HG03196 (cell line): Measurements from ENCODE around the gene RIN3.
"Not testable (repeated sequence)": the region's sequence is repeated elsewhere in the genome, so short reads cannot be mapped to it uniquely, and the experiment has no call there.

ENCODE experiments used
- ATAC-seq: cut with Tn5 transposase; IDR thresholded peaks from one replicate; pipeline ENCODE4 v1.9.1; 2021; ENCODE audit not compliant: unreplicated experiment

The RIN3 gene

DNA sequence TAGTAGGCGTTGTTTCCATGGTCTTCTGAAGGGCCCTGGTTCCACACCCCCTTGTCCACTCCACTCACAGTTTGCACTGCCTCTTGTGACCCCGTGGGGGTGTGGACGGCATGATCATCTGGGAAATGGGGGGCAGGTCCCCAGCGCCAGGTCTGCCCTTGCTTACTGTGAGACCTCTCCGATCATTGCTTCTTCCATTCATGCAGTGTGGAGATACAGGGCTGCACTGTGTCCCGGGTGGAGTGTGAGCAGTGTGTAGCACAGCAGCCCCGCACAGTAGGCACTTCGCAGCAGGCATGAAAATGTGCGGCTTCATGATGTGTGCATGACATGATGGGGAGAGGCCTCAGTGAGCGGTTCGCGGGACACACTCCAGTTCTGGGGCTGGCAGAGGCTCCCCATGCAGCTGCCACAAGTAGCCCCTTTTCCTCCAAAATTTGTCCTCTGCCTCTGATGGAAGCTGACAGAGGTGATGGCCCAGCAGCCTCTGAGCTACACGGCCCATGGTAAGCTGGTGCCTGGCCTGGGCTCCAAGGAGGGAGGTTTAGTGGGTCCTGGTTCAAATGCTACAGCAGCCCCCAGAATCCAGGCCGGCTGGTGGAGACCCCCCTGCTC, 15.0 kb downstream of the RIN3 start:
- ATAC-seq: no peak

DNA sequence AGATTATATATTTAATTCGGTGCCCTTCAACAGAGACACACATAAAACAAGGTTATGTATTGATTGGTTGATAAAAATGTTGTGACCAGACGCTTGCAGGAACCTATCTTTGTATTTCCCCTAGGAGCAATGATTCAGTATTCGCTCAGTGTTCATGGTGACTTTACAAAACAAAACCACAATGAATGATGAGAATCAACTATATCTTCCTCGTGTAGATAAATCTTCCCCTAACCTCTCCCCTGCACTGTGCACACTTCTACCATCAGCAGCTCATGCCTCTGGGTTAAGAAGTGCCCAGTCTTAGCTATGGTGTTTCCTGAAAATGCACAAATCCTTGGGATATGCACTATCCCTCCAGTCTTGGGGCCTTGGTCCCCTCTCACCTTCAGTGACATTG, 16.3 kb downstream of the RIN3 start:
- ATAC-seq: no peak

DNA sequence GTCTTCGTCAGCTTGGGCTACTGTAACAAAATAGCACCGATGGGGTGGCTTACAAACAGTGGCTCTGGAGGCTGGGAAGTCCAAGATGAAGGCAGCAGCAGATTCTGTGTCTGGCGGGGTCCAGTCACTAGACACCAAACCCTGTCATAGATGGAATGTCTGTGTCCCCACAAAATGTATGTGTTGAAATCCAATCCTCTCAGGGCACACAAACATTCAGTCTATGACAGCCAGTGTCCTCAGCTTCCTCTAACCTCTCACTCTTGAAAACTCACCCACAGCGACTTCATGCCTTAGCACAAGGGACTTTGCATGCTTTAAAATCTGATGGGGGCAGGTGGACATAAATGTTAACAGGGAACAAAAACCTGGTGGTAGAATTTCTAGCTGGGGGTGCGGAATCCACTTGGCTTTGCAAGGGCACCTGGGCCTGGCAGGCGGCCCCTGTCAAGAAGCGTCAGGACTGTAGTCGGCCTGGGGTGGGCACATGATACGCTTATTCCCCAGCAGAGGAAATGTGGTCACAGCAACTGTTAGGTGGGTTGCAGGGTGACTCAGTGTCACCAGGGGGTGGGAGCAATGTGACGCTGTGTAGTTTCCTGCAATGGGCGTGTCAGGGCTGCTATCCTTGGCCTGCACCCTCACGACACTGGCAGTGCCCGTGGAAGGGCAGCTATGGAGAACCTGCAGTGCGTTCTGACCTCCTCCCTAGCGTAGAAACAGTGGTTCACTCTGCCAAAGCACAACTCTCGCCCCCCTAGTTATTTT, 17.7 kb downstream of the RIN3 start:
- ATAC-seq: no peak

DNA sequence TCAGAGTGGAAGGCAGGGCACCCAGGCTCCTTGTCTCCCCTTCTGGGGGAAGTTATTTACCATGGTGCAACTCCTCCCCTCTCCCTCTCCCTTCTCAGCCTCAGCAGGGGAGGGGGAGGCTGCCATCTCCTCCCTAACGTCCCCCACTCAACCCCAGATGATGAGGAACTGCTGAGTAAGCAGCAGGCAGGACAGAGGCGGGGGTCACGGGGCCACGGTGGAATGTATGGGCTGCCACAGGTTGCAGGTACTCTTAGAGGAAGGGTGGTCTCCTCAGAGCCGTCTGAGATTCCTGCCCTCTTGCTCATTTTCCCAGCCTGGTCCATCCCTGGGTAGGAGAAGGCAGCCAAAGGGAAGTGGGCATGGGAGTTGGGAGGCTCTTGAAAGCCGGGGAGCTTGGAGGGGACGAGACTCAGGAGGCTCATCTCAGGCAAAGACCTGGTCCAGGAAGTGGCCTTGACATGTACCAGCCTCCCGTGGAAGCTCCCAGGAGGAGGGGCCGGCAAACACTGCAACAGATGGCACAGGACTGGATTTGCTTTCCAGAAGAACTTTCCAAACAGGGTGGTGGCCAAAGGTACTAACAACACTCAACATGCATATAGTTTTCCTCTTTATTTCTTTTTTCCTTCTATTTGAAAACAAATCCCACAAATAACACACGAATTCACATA, 19.0 kb downstream of the RIN3 start:
- ATAC-seq: no peak

DNA sequence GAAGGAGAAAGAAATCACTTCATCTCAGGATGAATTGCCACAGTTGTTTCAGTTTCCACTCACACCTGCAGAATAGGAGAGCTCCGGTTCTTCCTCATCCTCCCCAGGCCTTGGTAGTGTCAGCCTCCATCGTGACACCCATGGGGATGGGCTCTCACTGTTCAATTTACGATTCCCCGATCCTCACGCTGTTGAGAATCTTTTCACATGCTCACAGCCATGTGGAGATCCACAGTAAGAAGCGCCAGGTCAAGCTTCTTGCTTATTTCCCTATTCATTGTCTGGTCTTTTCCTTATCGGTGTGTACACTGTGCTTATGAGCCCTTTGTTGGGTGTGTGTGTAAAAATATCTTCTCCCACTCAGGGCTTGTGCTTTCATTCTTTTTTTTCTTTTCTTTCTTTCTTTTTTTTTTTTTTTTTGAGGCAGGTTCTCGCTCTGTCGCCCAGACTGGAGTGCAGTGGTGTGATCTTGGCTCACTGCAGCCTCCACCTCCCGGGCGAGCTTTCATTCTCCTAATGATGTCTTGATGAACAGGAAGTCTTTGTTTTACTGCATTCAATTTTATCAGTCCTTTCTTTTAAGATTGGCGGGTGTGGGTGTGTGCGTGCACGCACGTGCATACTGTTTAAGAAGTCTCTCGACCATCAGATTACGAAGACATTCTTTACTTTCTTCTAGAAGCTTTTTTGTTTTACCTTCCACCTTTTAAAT, 21.5 kb downstream of the RIN3 start:
- no peak for ATAC-seq

DNA sequence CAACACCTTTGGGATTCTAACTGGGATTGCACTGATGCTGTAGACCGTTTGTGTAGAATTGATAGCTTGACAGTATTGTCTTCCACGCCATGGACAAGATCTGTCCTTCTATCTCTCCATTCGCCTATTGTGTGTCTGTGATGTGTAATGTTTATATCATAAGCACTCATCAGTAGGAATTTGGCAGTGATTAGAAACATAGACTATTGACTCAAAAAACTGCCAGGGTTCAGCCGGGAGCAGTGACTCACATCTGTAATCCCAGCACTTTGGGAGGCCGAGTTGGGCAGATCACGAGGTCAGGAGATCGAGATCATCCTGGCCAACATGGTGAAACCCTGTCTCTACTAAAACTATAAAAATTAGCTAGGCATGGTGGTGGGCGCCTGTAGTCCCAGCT, 22.6 kb downstream of the RIN3 start:
- not testable (repeated sequence) for ATAC-seq

DNA sequence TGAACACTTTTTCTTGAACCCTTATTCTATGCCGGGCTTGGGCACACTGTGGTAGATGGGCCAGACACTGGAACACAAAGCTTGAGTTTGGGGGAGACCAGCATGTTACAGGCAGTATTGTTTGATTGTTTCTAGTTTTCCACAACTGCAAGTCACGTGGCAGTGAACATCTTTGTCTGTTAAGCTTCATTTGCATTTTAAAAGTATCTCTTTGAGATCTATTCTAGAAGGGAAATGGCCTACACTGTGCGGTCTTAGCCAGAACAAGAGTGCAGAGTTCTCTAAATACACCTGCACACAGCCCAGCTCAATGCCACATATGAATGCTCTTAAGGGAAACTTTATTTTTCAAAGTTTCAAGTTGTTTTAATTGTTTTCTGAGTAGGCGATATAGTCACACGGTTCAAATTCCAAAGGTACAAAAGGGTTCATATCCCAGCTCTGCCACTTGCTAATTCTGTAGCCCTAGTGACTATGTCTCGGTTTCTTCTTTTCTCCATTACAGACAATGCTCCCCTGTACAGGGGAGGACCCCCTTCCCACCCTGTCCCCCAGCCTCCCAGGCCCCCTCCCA, 24.9 kb downstream of the RIN3 start:
- no peak for ATAC-seq

DNA sequence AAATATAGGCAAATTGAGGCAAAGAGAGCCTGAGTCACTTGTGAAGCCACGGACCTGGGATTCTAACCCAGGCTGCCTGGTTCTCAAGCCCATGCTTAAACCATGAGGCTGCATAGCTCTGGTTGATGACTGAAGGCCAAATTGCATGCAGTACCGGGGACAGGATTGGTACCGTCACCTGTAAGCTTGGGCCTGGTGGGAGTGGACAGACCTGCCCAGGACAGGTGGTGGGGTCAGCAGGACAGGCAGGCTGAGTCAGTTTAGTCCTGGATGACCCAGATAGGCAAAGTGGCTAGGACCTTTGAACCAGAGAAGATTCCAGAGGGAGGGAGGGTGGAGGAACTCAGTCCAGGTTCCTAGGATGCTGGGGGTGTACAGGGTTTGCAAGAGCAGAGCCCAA, 25.8 kb downstream of the RIN3 start:
- ATAC-seq: no peak

DNA sequence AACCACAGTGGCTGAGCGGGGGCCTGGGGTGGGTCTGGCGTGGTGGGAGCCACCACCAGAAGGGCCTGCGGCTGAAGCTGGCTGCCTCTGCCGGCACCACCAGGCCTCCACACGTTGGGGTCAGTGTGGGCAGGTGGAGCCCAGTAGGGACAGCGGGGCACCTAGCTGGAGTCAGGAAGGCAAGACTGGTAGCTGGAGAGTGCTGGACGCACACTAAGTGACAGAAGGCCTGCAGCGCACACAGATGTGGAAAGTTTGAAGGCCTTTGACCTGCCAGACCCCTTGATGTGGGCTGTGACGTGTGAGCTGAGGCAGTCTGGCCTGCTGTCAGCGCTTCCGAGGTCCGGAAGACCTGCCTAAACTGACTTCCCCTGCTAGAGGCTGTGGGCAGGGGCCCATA, 26.3 kb downstream of the RIN3 start:
- ATAC-seq: no peak

DNA sequence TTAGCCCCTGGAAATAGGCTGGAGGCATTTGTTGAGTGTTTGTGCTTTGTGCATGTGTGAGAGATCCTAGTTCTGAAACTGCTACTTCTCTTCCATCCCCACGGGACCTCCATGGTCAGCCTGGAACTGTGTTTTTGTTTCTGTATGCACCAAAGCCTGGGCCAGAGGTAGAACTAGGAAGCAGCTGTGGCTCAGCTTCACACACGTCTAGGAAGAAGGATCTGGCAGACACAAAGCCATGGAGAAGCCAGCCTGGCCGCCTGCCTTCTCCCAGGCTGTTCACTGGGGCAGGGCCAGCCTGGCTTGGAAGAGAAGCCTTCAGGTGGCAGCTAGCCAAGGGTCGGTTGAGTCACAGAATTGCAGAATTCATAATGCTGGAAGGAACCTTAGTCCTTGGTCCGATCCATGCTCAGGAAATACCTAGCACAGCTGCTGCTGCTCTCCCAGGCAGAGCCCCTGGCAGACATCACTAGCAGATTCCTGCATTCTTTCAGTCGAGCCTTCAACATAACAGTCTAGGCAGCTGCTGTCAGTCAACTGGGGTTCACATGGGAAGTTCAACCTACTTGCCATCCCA, 27.0 kb downstream of the RIN3 start:
- no peak for ATAC-seq

DNA sequence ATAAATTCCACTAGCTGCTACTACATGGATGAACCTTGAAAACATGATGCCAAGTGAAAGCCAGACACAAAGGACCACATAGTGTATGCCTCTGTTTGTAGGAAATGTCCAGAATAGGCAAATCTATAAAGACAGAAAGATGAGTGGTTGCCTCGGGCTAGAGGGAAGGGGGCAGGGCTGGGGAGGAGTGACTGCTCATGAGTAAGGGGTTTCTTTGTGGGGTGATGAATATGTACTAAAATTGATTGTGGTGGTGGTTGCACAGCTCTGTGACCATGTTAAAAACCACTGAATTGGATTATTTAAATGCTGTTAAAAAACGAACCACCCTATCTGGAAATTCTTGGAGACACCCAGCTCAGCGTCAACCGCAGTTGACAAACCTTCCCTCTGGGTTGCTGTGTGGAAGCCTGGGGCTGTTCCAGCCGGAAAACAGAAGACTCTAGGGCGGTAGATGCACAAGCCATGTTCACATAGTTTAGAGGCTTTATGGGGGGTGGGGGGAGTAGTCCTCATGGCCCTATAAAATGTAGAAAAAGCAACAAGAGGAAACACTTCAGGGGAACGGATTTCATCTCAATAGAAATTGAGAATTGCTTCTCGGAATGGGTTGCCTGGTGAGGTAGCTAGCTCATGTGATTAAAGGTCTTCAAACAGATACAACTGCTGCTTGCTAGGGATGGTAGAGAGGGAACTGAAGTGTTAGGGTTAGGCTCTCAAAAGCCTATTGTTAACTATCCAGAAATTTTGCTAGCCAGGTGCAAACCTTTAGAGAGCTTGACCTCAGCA, 29.4 kb downstream of the RIN3 start:
- ATAC-seq: no peak

DNA sequence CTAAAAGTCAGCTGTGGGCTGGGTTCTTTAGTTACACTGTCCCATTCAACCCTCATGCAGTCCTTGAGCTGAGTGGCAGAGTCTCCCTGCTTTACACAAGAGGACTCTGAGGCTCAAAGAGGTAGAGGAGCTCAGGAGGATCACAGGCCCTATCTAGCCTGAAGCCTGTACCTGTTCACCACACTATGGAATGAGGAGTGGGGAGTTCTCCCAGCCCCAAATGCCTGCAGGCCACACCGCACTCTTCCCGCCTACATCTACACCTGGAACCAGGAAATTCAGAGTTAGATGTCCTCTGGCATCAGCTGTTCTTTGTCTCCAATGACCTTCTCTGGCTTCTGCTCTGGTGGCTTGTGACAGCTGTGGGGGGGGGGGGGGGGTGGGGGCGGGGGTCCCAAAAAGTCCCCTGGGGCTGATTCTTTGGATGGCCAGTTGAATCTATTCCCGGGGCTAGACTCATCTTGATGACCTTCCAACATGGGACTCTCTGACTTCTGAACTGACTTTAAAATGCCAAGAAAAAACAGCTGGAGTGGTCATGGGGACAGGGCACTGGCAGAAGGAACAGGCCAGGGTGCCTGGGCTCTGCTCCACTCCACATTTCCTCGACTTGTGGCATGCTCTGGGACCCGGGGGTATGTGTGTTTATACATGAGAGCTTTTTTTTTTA, 30.6 kb downstream of the RIN3 start:
- no peak for ATAC-seq

DNA sequence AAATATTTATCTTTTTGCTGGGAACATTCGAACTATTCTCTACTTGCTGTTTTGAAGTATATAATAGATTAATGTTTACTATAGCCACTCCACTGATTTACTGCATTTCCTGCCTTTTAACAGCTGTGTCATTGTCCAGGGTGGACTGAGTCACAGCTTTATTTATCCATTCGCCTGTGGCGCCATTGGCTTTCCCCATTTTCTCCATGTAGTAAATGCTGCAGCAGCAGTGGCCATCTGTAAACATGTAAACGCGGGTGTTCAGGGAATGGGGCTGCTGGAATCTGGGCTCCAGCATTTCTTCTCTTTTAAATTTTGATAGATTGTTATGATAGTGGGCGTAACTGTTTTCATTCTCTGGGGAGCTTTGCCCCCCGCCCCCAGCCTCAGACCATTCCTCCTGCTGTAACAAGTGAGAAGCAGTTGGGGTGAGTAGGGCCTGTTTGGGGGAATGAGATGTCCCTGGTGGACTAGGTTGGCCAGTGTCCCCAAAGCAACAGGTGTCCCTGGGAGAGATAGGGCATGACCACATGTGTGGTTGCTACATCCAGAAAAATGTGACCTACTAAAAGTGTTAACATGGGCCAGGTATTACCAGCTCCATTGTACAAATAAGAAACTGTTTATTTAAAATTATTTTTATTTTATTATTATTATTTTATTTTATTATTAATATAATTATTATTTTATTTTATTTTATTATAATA, 32.9 kb downstream of the RIN3 start:
- no peak for ATAC-seq

DNA sequence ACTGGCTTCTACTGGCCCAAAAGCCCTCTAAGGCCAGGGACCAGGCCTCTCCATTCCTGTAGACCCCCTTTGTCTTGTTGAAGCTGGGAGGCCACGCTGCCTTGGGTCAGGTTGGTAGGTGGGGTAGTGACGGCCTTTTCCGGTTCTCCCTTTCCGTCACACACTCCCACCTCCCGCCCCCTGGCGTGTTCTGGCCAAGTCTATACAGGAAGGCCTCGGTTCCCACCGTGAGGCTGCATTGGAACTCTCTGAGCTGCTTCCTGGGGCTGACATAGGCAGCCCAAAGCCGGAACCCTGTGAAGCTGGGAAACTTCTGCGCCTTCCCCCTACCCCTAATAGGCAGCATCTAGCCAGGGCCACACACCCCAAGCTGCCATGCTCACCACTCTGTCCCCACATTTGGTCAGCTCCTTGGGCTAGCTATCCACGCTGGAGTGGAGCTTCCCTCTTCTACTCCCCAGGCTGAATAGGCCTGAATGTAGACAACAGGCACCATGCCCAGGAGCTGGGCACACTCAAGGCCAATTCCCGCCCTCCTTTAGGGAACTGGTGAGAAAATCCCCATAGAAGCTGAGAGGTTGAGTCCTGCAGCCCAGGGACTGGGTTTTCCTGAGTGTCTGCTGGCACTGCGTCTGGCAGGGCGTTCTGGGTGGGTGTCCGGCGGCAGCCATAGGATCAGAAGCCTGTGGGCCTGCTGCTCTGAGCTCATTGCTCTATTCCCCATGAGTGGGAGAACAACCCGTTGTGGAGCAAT, 35.7 kb downstream of the RIN3 start:
- ATAC-seq: no peak

DNA sequence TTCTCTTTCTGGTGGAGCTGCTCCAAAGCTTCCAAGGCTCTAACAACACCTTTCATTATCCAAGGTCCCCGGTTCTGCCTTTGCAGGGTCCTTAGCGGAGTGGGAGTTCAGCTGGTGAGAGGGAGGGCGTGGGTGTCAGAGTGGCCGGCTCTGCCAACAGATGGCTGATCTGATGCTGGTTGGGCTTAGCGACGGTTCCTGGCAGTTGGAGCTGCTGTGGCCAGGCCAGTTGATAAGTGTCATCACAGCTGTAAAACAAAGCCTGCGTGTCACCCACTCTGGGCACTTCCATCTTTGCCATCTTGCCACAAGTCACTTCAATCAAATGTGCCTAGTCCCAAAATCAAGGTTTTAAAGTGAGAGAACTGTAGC, 36.3 kb downstream of the RIN3 start:
- no peak for ATAC-seq

DNA sequence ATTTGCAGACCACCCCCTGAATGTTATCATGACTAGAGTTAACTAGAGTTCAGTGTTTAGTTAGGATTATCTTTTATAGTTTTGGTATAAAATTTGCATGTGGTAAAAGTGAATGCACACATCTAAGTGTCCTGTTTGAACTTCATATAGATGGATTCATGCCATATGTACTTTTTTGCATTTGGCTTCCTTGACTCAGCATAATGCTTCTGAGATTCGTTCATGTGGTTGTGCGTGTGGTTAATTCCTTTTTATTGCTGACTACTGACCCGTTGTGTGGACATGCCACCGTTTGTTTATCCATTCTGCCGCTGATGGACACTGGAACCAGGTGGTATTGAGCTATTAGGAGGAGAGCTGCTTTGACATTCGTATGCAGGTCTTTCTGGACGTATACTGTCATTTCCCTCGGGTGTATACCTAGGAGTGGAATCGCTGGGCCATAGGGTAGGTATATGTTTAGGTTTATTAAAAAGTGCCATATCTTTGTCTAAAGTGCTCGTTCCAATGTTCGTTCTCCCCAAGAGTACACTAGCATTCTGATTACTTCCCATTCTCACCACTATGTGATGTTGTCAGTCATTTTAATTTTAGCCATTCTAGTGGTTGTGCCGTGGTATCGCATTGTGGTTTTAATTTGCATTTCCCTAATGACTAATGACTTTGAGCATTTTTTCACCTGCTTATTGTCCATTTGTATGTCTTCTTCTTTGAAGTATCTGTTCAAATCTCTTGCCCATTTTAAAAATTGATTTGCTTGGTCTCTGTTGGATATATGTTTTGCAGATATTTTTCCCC, 37.7 kb downstream of the RIN3 start:
- peak; percentile 62 for ATAC-seq

DNA sequence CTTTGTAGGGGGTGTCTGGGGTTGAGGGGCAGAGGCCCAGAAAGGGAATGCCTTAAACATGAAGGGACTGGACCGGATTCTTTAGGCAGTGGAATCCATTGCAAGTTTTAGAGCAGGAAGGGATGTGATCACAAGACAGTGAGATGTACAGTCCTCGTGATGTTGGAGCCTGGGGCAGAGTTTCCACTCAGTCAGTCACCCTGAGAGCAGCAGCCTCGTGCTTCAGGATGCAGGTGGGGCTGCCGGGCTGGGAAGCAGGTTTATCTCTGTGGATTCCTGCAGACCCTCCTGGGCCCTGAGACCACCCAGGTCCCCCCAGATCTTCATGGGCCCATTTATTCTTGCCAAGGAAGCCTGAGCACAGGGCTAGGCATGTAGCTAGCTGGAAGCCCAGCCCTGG, 38.5 kb downstream of the RIN3 start:
- ATAC-seq: no peak

DNA sequence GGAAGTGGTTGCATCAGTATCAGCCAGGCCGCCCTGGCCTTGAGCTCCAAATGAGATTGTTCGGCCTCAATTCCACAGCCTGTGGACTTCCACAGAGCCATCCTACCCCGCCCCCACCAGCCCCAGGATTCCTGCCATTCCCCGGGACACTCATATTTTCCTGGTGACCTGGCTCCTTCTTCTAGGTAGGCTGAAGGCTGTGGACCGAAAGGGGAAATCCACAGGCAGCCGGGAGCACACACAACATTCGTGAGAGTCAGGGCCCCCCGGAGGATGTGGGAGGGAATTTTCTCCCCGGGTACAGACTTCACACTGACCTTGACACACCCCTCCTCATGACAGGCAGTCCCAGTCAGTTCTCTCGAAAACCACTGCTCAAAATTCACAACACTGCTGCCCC, 39.9 kb downstream of the RIN3 start:
- ATAC-seq: no peak
